NCI-H1436 treated with DMSO at 0.1 percent for 48 hours (cell line): ENCODE measurements around the gene COTL1.

Experiments
- DNase-seq: peaks from one replicate; lab custom pipeline; 2025; lab: John Stamatoyannopoulos, UW

The COTL1 gene

GRCh38 chr16:84596161-84596560 is 21.7 kb downstream of the COTL1 start:
- no peak for DNase-seq

- no peak for DNase-seq
Measured at GRCh38 chr16:84595052-84595481, 22.8 kb downstream of the COTL1 start.

GRCh38 chr16:84594725-84595038 is 23.2 kb downstream of the COTL1 start:
- no peak for DNase-seq

- no peak for DNase-seq
Measured at GRCh38 chr16:84593825-84594724, 23.8 kb downstream of the COTL1 start.

GRCh38 chr16:84592718-84593117 is 25.2 kb downstream of the COTL1 start:
- DNase-seq = no peak

- DNase-seq = no peak
Measured at GRCh38 chr16:84589975-84590719, 27.7 kb downstream of the COTL1 start.

GRCh38 chr16:84588991-84589390 is 28.9 kb downstream of the COTL1 start:
- DNase-seq = no peak

- DNase-seq = no peak
Measured at GRCh38 chr16:84585886-84586285, 32.0 kb downstream of the COTL1 start.

GRCh38 chr16:84585467-84585866 is 32.4 kb downstream of the COTL1 start:
- no peak for DNase-seq

- DNase-seq = no peak
Measured at GRCh38 chr16:84584678-84585077, 33.2 kb downstream of the COTL1 start.

GRCh38 chr16:84583995-84584394 is 33.9 kb downstream of the COTL1 start:
- no peak for DNase-seq

GRCh38 chr16:84582958-84583516 is 34.8 kb downstream of the COTL1 start:
- DNase-seq = no peak

- DNase-seq = no peak
Measured at GRCh38 chr16:84581158-84581557, 36.7 kb downstream of the COTL1 start.

GRCh38 chr16:84579936-84580335 is 37.9 kb downstream of the COTL1 start:
- no peak for DNase-seq

- no peak for DNase-seq
Measured at GRCh38 chr16:84578538-84579126, 39.2 kb downstream of the COTL1 start.

GRCh38 chr16:84577034-84577803 is 40.7 kb downstream of the COTL1 start:
- DNase-seq = no peak

GRCh38 chr16:84575914-84576313 is 42.0 kb downstream of the COTL1 start:
- no peak for DNase-seq

GRCh38 chr16:84574191-84574590 is 43.7 kb downstream of the COTL1 start:
- DNase-seq = peak; percentile 48

GRCh38 chr16:84572096-84572495 is 45.8 kb downstream of the COTL1 start:
- DNase-seq = no peak

GRCh38 chr16:84571506-84571905 is 46.4 kb downstream of the COTL1 start:
- no peak for DNase-seq

- no peak for DNase-seq
Measured at GRCh38 chr16:84570739-84571403, 47.0 kb downstream of the COTL1 start.
